Bronchial epithelial cell (primary cell): Measurements from ENCODE around the gene DIS3L. TPM values are rescaled to one million over a fixed set of nuclear protein-coding genes. Genes with fewer than 3 reads are reported as not detected.

Source experiments
- DNase-seq: peaks from one replicate; pipeline ENCODE4 v3.0.0-alpha.2; 2010; ENCODE audit warnings: low read depth
- FAIRE-seq: peaks from 2 replicates; lab custom pipeline; 2011; peaks lifted over from hg19 to GRCh38; lab: Jason Lieb, UNC
- H3K27me3 ChIP-seq: 2 replicates; pipeline ENCODE4 v1.5.1; 2011; ENCODE audit warnings: low read length; ENCODE audit not compliant: control insufficient read depth, insufficient read depth
- H3K36me3 ChIP-seq: 2 replicates; pipeline ENCODE4 v1.5.1; 2011; ENCODE audit warnings: low read length; ENCODE audit not compliant: control insufficient read depth, insufficient read depth
- H3K4me3 ChIP-seq: 2 replicates; pipeline ENCODE4 v1.5.1; 2011; ENCODE audit warnings: mild to moderate bottlenecking, low read depth, low read length, control low read depth
- CTCF ChIP-seq: IDR thresholded peaks from 2 replicates; pipeline ENCODE4 v1.5.1; 2011; ENCODE audit warnings: mild to moderate bottlenecking, moderate library complexity, low read length, control low read depth, inconsistent platforms; ENCODE audit not compliant: insufficient read depth, severe bottlenecking
- total RNA-seq: library from RNA; depleted of rRNA; stranded (reverse); fragments of >200 nt; gene quantifications from 2 replicates; pipeline ENCODE4 v1.2.1, GENCODE V29; 2014

Gene DIS3L
- total RNA-seq, 1 donor from 2014 or later, result 19.2 TPM

- H3K36me3 ChIP-seq, result no peaks in the 10 kb centered on the region
- H3K4me3 ChIP-seq, result no peak overlapping the region
- no peak for TF ChIP-seq CTCF
- FAIRE-seq (no peak), DNase-seq (no peak)
- H3K27me3 ChIP-seq, result peaks cover 2% of the 10 kb centered on the region
Observed at GRCh38 chr15:66270932-66271331, 22.4 kb upstream of the DIS3L start.

- H3K36me3 ChIP-seq, result no peaks in the 10 kb centered on the region
- peaks cover 2% of the 10 kb centered on the region for H3K27me3 ChIP-seq
- DNase-seq (no peak), FAIRE-seq (no peak)
- no peak overlapping the region for H3K4me3 ChIP-seq
- no peak for TF ChIP-seq CTCF
Observed at GRCh38 chr15:66275352-66275751, 18.0 kb upstream of the DIS3L start.

GRCh38 chr15:66276546-66276945, 16.8 kb upstream of the DIS3L start:
- DNase-seq (no peak), FAIRE-seq (no peak)
- no peak for TF ChIP-seq CTCF
- Histone ChIP-seq H3K36me3 (no peaks in the 10 kb centered on the region), H3K4me3 (no peak overlapping the region), H3K27me3 (peaks cover 2% of the 10 kb centered on the region)

- TF ChIP-seq CTCF, result no peak
- Histone ChIP-seq H3K4me3 (no peak overlapping the region), H3K27me3 (peaks cover 2% of the 10 kb centered on the region), H3K36me3 (no peaks in the 10 kb centered on the region)
- no peak for DNase-seq
- FAIRE-seq, result no peak
Observed at GRCh38 chr15:66278056-66278455, 15.3 kb upstream of the DIS3L start.

- H3K4me3 ChIP-seq, result no peak overlapping the region
- no peak for FAIRE-seq
- TF ChIP-seq CTCF, result no peak
- peaks cover 2% of the 10 kb centered on the region for H3K27me3 ChIP-seq
- no peaks in the 10 kb centered on the region for H3K36me3 ChIP-seq
- DNase-seq, result no peak
Observed at GRCh38 chr15:66278671-66279070, 14.7 kb upstream of the DIS3L start.

GRCh38 chr15:66284271-66284670, 9.1 kb upstream of the DIS3L start:
- no peak for TF ChIP-seq CTCF
- peak; percentile 28 for FAIRE-seq
- Histone ChIP-seq H3K27me3 (no peaks in the 10 kb centered on the region), H3K4me3 (no peak overlapping the region), H3K36me3 (no peaks in the 10 kb centered on the region)
- no peak for DNase-seq
